ENCODE measurements around the gene RABEP2.
"Not testable (repeated sequence)": the region's sequence is repeated elsewhere in the genome, so short reads cannot be mapped to it uniquely, and the experiment has no call there.

The RABEP2 gene

DNA sequence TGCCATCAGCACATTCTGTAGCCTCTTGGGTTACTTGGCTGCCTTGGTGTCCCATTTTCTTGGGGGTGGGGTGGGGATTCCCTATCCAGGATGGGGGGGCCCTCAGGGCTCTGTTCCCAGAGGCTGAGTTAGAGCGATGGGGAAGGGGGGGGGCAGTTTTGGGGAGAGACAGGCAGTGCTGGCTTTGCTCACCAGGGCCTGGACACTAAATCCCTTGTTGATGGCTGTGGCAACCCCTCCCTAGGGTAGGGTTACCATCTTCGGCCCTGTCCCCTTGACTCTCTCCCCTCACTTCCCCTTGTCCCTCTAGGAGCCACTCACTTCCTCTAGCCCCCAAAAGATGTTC lies 47.4 kb downstream of the RABEP2 start:
- no peaks in the 10 kb centered on the region for H3K9me3 ChIP-seq (ENCODE audit: low read length)
- peaks cover 29% of the 10 kb centered on the region for H3K4me1 ChIP-seq (ENCODE audit: insufficient read depth, low read length)
- no peak overlapping the region for H2AFZ ChIP-seq (ENCODE audit: low read depth, low read length)
- H3K4me3 ChIP-seq (ENCODE audit: low read length): no peak overlapping the region
- H3K36me3 ChIP-seq (ENCODE audit: insufficient read depth, low read length): peaks cover 15% of the 10 kb centered on the region
- H3K27me3 ChIP-seq (ENCODE audit: insufficient read depth, low read length): no peaks in the 10 kb centered on the region

- H3K4me1 ChIP-seq (ENCODE audit: insufficient read depth, low read length): peaks cover 24% of the 10 kb centered on the region
- H3K4me3 ChIP-seq (ENCODE audit: low read length): no peak overlapping the region
- peaks cover 21% of the 10 kb centered on the region for H3K36me3 ChIP-seq (ENCODE audit: insufficient read depth, low read length)
- no peaks in the 10 kb centered on the region for H3K9me3 ChIP-seq (ENCODE audit: low read length)
- H2AFZ ChIP-seq (ENCODE audit: low read depth, low read length): no peak overlapping the region
- no peaks in the 10 kb centered on the region for H3K27me3 ChIP-seq (ENCODE audit: insufficient read depth, low read length)
Observed at GRCh38 chr16:28876973-28877654, 47.9 kb downstream of the RABEP2 start.

- Histone ChIP-seq H3K4me3 (ENCODE audit: low read length) (no peak overlapping the region), H3K4me1 (ENCODE audit: insufficient read depth, low read length) (peaks cover 24% of the 10 kb centered on the region), H3K9me3 (ENCODE audit: low read length) (no peaks in the 10 kb centered on the region), H3K27me3 (ENCODE audit: insufficient read depth, low read length) (no peaks in the 10 kb centered on the region), H2AFZ (ENCODE audit: low read depth, low read length) (no peak overlapping the region), H3K36me3 (ENCODE audit: insufficient read depth, low read length) (peaks cover 30% of the 10 kb centered on the region)
Observed at GRCh38 chr16:28876019-28876659, 48.9 kb downstream of the RABEP2 start.

GRCh38 chr16:28875134-28876018 lies 49.7 kb downstream of the RABEP2 start:
- Histone ChIP-seq H3K27me3 (ENCODE audit: insufficient read depth, low read length) (no peaks in the 10 kb centered on the region), H3K9me3 (ENCODE audit: low read length) (no peaks in the 10 kb centered on the region), H3K36me3 (ENCODE audit: insufficient read depth, low read length) (peaks cover 37% of the 10 kb centered on the region), H2AFZ (ENCODE audit: low read depth, low read length) (no peak overlapping the region), H3K4me1 (ENCODE audit: insufficient read depth, low read length) (peaks cover 24% of the 10 kb centered on the region), H3K4me3 (ENCODE audit: low read length) (no peak overlapping the region)

- H3K4me1 ChIP-seq (ENCODE audit: insufficient read depth, low read length): peaks cover 24% of the 10 kb centered on the region
- H2AFZ ChIP-seq (ENCODE audit: low read depth, low read length): no peak overlapping the region
- H3K36me3 ChIP-seq (ENCODE audit: insufficient read depth, low read length): peaks cover 46% of the 10 kb centered on the region
Observed at GRCh38 chr16:28874406-28874805, 50.6 kb downstream of the RABEP2 start.

DNA sequence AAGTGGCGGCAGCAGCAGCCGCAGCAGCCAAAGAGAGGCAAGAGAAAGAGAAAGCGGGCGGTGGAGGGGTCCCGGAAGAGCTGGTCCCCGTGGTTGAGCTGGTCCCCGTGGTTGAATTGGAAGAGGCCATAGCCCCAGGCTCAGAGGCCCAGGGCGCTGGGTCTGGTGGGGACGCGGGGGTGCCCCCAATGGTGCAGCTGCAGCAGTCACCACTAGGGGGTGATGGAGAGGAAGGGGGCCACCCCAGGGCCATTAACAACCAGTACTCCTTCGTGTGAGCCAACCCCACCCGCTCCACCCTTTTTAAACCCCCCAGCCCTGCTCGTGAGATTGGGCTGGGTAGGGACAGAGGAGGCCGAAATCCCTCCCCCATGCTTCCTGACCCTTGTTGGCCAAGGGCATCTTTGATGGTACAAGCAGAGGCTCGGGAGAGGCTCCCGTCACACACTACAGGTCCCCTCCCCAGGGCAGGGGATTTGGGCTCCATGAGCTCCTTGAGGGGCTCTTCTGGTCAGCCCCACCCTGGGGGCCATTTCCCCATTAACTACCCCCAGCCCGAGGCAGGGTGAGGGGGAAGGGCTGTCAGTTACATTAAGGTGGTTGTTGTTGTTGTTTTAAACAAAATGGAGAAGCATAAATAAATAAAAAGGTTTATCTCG lies 51.4 kb downstream of the RABEP2 start:
- Histone ChIP-seq H2AFZ (ENCODE audit: low read depth, low read length) (no peak overlapping the region), H3K4me3 (ENCODE audit: low read length) (no peak overlapping the region), H3K4me1 (ENCODE audit: insufficient read depth, low read length) (peaks cover 24% of the 10 kb centered on the region), H3K9me3 (ENCODE audit: low read length) (no peaks in the 10 kb centered on the region), H3K27me3 (ENCODE audit: insufficient read depth, low read length) (no peaks in the 10 kb centered on the region), H3K36me3 (ENCODE audit: insufficient read depth, low read length) (peaks cover 53% of the 10 kb centered on the region)

More at GRCh38 chr16:28874406-28874805, 50.6 kb downstream of the RABEP2 start:
- Histone ChIP-seq H3K4me3 (ENCODE audit: low read length) (no peak overlapping the region), H3K27me3 (ENCODE audit: insufficient read depth, low read length) (no peaks in the 10 kb centered on the region), H3K9me3 (ENCODE audit: low read length) (no peaks in the 10 kb centered on the region)

- Histone ChIP-seq H3K27me3 (ENCODE audit: insufficient read depth, low read length) (no peaks in the 10 kb centered on the region), H2AFZ (ENCODE audit: low read depth, low read length) (no peak overlapping the region), H3K4me3 (ENCODE audit: low read length) (no peak overlapping the region), H3K9me3 (ENCODE audit: low read length) (no peaks in the 10 kb centered on the region), H3K36me3 (ENCODE audit: insufficient read depth, low read length) (peaks cover 55% of the 10 kb centered on the region), H3K4me1 (ENCODE audit: insufficient read depth, low read length) (peaks cover 23% of the 10 kb centered on the region)
Observed at GRCh38 chr16:28872952-28873351, 52.1 kb downstream of the RABEP2 start.

GRCh38 chr16:28869201-28869600 lies 55.8 kb downstream of the RABEP2 start:
- H3K4me1 ChIP-seq (ENCODE audit: insufficient read depth, low read length): peaks cover 11% of the 10 kb centered on the region

DNA sequence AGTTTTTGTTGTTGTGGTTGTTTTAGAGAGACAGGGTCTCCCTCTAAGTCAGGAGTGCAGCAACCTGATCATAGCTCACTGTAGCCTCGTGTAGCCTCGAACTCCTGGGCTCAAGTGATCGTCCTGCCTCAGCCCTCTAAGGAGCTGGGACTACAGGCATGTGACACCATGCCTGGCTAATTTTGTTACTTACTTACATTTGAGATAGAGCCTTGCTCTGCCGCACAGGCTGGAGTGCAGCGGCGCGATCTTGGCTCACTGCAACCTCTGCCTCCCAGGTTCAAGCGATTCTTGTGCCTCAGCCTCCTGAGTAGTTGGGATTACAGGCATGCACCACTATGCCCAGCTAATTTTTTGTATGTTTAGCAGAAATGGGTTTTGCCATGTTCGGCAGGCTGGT lies 57.4 kb downstream of the RABEP2 start:
- Histone ChIP-seq H3K4me1 (ENCODE audit: insufficient read depth, low read length) (peaks cover 13% of the 10 kb centered on the region), H3K36me3 (ENCODE audit: insufficient read depth, low read length) (peaks cover 48% of the 10 kb centered on the region)
- not testable (repeated sequence) for H3K9me3 ChIP-seq (ENCODE audit: low read length); H3K4me3 ChIP-seq (ENCODE audit: low read length); H3K27me3 ChIP-seq (ENCODE audit: insufficient read depth, low read length); H2AFZ ChIP-seq (ENCODE audit: low read depth, low read length)

More at GRCh38 chr16:28869201-28869600, 55.8 kb downstream of the RABEP2 start:
- H3K27me3 ChIP-seq (ENCODE audit: insufficient read depth, low read length): no peaks in the 10 kb centered on the region
- H3K4me3 ChIP-seq (ENCODE audit: low read length): no peak overlapping the region
- H3K9me3 ChIP-seq (ENCODE audit: low read length): no peaks in the 10 kb centered on the region
- H2AFZ ChIP-seq (ENCODE audit: low read depth, low read length): no peak overlapping the region
- peaks cover 59% of the 10 kb centered on the region for H3K36me3 ChIP-seq (ENCODE audit: insufficient read depth, low read length)

- Histone ChIP-seq H3K9me3 (ENCODE audit: low read length) (no peaks in the 10 kb centered on the region), H3K4me3 (ENCODE audit: low read length) (no peak overlapping the region), H3K27me3 (ENCODE audit: insufficient read depth, low read length) (no peaks in the 10 kb centered on the region), H2AFZ (ENCODE audit: low read depth, low read length) (no peak overlapping the region), H3K36me3 (ENCODE audit: insufficient read depth, low read length) (peaks cover 44% of the 10 kb centered on the region), H3K4me1 (ENCODE audit: insufficient read depth, low read length) (peaks cover 13% of the 10 kb centered on the region)
Observed at GRCh38 chr16:28867241-28867640, 57.8 kb downstream of the RABEP2 start.

DNA sequence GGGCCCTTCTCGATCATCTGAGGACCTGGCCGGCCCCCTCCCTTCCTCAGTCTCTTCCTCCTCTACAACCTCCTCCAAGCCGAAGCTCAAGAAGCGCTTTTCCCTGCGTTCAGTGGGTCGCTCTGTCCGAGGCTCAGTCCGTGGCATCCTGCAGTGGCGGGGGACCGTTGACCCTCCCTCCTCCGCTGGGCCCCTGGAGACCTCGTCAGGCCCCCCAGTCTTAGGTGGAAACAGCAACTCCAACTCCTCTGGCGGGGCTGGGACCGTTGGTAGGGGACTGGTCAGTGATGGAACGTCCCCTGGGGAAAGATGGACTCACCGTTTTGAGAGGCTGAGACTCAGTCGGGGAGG lies 58.6 kb downstream of the RABEP2 start:
- no peak overlapping the region for H3K4me3 ChIP-seq (ENCODE audit: low read length)
- H3K36me3 ChIP-seq (ENCODE audit: insufficient read depth, low read length): peaks cover 36% of the 10 kb centered on the region
- H2AFZ ChIP-seq (ENCODE audit: low read depth, low read length): no peak overlapping the region
- H3K27me3 ChIP-seq (ENCODE audit: insufficient read depth, low read length): no peaks in the 10 kb centered on the region
- peaks cover 13% of the 10 kb centered on the region for H3K4me1 ChIP-seq (ENCODE audit: insufficient read depth, low read length)
- no peaks in the 10 kb centered on the region for H3K9me3 ChIP-seq (ENCODE audit: low read length)

- no peaks in the 10 kb centered on the region for H3K27me3 ChIP-seq (ENCODE audit: insufficient read depth, low read length)
- peaks cover 31% of the 10 kb centered on the region for H3K36me3 ChIP-seq (ENCODE audit: insufficient read depth, low read length)
- no peak overlapping the region for H3K4me3 ChIP-seq (ENCODE audit: low read length)
- H3K9me3 ChIP-seq (ENCODE audit: low read length): no peaks in the 10 kb centered on the region
- peaks cover 13% of the 10 kb centered on the region for H3K4me1 ChIP-seq (ENCODE audit: insufficient read depth, low read length)
- H2AFZ ChIP-seq (ENCODE audit: low read depth, low read length): no peak overlapping the region
Observed at GRCh38 chr16:28865722-28866453, 59.1 kb downstream of the RABEP2 start.

Data from neuron (in vitro differentiated cells).